GM18498 (cell line): ENCODE results near the gene CCNO.

Experiments used
- ATAC-seq: cut with Tn5 transposase; IDR thresholded peaks from one replicate; pipeline ENCODE4 v1.9.1; 2021; ENCODE audit warnings: mild to moderate bottlenecking, moderate library complexity; ENCODE audit not compliant: unreplicated experiment

The CCNO gene, protein sequence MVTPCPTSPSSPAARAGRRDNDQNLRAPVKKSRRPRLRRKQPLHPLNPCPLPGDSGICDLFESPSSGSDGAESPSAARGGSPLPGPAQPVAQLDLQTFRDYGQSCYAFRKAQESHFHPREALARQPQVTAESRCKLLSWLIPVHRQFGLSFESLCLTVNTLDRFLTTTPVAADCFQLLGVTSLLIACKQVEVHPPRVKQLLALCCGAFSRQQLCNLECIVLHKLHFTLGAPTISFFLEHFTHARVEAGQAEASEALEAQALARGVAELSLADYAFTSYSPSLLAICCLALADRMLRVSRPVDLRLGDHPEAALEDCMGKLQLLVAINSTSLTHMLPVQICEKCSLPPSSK

DNA sequence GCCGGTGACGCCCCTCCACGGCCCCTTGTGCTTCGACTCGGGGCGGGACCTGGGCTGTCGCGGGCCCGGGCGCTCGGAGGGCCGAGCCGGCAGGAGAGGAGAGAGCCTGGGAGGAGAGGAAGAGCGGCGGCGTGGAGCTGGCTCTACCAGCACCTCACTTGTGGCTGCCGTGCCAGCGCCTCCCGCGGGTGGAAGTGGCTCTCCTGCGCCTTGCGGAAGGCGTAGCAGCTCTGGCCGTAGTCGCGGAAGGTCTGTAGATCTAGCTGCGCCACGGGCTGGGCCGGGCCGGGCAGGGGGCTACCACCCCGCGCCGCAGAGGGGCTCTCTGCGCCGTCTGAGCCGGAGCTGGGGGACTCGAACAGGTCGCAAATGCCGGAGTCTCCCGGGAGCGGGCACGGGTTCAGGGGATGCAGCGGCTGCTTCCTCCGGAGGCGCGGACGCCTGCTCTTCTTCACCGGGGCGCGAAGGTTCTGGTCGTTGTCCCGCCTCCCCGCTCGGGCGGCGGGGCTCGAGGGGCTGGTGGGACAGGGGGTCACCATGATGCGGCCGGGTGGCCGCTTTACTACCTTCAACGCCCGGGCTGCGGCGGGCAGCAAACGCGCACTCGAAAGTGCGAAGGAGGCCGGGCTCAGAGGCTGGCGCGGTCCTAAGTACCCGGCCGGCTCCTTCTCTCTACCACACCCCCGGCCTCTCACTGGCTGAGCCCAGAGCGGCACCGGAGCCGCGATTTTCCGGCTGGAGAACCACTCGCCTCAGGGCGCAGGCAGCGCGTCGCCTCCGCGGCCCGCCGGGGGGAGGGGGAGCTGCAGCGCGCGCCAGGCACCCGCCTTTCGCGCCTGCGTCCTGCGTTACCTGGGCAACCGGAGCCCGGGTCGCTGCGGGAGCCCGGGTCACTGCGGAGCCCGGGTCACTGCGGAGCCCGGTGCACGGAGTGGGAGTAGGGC is at the start of gene CCNO:
CCNO (minus strand) TSS at position 624 of the 944 bp plus-strand sequence; CDS start at position 539, 85 bp downstream.
- ATAC-seq = peak; percentile 65

DNA sequence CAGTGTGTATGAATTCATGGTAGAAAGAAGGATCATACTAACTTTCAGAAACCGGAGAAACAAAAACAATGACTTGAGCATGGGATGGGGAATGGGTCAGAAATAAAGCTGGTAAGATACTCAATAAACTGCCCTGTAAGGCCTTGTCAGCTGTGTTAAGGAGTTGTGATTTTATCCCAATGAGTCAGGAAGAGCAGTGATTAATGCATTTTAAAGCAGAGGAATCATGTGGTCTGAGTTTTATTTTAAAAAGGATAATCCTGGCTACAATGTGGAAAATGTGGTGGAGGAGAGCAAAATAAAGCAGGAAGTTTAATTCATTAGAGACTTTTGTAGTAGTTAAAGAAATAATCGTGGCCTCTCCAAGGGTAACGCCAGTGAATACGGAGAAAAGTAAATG is 45.4 kb upstream of the CCNO start:
- no peak for ATAC-seq

DNA sequence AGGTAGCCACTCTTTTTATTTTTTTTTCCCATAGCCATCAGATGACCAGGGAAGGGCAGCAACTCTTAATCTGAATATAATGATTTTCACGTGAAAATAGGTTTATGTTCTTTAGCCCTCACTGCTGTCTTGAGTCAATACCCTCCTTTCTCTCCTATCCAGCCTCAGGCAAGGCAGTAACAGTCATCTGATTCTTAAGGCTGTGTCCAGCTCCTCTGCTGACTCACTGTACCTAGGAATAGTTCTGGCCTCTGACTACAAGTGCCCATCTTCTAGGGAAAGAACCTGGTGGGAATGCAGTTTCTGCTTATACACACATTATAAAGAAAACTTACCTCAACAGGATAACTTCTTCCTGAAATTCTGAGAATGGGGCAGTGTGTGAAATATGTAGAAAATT is 43.4 kb upstream of the CCNO start:
- ATAC-seq = no peak

DNA sequence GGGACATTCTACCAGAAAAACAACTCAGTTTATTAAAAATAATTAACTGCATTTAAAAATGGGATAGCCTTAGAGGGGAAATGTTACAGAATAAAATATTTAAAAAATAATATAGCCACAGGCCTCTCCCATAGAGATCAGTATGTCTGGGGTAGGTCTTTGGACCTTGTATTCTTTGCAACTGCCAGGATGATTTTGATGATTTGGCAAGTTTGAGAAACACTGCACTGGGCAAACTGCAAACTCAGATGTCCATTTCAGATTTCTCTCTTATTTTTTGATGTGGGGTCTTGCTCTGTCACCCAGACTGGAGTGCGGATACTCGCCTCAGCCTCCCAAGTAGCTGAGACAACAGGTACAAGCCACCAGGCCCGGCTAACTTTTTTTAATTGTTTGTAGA is 24.9 kb upstream of the CCNO start:
- ATAC-seq = no peak

DNA sequence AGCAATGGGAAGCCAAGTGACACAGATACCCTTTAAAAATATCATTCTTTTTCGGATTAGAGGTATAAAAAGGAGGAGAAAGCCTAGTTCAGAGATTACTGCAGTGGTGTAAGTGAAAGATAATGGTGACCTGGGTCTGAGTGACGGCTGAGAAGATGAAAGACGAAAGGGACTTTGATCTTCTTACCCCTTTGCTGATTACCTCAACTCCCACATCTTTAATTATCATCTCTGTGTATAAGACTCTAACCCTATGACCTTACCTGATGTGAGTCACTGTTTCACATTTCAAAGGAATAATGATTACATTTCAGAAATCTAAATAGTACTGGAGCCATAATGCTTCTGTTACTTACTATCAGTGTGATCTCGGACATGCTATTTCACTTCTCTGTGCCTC is 21.4 kb upstream of the CCNO start:
- no peak for ATAC-seq

DNA sequence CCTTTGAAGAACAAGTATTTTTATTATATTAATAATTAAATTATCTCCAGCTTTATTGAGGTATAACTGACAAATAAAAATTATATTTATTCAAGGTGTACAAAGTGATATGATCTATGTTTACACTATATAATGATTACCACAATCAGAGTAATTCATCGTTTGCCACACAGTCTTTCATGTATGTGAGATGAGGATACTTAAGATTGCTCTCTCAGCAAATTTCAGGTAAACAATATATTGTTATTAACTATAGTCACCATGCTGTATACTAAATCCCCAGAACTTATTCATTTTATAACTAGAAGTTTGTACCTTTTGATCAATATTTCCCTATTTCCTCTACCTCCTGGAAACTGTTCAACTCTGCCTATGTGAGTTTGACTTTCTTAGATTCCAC is 16.7 kb upstream of the CCNO start:
- ATAC-seq = no peak

DNA sequence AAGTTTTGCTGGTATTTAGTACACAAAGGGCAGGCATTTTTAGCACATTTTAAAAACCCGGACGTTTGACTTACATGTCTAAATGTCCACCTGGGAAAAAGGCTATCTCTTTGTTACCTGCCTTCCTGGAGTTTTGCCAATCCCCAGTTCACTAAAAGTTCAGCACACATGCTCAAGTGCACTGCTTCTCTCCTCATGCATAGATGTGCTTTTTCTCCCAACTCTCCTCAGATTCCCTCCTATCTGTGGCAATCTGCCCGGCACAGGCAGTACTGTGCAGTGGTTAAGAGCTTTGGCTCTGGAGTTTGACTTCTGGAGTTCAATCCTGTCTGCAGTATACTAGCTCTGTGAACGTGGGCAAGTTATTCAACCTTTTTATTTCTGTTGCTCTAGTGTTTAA is 8.3 kb upstream of the CCNO start:
- no peak for ATAC-seq

DNA sequence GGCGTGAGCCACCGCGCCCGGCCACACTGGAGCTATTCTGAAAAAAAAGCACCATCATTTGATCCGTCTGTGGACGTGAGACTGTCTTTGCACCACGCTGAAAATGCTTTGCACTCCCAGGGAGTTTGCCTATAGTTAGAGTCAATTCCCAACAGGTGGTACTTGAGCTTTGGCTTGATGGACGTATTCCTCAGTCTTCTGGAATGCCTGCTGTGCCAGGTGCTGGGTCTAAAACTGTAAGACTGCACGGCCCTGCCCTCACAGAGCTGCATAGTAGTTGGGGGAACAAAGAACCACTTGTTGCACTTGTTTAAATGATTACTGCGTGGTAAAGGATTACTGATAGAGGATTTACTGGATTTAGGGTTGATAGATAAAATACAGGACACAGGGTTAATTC is 3.4 kb upstream of the CCNO start:
- ATAC-seq = no peak

DNA sequence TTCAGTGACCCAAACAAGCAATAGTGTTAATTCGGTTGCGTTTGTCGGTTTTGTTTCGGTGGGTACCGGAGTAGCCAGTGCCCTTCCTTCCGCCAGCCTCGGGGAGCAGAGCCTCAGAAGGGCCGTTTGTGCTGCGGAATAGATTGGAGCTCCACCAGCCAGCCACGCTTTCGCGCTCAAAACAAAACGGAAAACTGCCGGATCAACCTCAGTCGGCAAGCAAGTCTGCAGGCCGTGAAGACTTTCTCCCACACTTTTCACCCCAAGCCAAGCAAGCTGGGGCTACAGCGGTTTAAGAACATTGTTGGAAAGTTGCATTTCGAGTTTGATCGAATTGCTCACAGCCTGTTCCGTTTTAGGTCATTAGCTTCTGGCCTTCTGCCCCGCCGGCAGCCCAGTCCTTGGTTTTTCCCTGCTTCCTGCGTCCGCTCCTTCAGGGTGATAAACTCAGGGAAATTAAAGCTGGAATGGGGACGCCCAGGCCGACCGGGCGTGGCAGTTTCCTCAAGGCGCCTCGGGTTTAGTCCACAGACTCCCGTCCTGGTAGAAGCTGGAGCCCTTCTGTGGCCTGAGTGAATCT is 803 bp upstream of the CCNO start:
- ATAC-seq = no peak

DNA sequence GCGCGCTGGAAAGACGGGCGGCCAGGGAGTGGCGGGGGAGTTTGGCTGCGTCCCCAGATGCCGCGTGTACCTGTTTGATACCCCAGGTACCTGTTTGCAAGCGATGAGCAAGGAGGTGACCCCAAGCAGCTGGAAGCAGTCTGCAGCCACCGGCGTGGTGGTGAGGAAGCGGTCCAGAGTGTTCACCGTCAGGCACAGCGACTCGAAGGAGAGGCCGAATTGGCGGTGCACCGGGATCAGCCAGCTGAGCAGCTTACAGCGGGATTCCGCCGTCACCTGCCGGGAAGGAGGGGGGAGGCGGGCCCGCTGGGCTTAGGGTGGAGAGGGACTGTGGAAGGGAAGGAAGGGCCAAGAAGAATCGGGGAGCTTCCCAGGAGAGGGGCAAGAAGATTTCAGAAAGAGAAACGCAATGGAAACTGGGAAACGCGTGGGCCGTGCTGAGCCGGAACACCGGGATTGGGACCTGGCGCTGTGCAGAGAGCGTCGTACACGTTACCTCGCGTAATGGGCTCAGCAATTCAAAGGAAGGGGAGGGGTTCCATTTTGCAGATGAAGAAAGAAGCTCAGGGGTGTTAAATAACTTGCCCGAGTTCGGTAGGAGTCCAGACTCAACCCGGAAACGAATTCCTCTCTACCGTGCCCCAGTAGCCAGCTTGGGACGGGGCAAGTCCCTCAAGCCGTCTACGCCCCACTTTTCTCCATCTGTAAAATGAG is 980 bp downstream of the CCNO start:
- no peak for ATAC-seq

DNA sequence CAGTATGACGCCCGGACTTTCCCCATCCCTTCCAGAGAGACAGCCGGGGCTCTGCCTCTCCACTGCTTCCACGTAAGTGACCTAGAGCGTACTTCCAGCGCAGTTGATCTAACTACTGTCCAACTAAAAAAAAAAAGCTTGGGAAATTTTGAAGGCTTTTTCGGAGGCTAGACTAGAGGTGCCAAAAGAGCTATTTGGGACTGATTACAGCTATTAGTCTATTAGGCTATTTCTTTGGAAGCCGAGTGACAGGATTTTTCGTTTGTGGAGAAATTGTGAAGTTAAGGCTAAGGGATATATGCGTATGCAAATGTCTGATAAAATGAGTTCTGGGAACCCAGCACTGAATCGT is 1.5 kb downstream of the CCNO start:
- ATAC-seq = no peak

DNA sequence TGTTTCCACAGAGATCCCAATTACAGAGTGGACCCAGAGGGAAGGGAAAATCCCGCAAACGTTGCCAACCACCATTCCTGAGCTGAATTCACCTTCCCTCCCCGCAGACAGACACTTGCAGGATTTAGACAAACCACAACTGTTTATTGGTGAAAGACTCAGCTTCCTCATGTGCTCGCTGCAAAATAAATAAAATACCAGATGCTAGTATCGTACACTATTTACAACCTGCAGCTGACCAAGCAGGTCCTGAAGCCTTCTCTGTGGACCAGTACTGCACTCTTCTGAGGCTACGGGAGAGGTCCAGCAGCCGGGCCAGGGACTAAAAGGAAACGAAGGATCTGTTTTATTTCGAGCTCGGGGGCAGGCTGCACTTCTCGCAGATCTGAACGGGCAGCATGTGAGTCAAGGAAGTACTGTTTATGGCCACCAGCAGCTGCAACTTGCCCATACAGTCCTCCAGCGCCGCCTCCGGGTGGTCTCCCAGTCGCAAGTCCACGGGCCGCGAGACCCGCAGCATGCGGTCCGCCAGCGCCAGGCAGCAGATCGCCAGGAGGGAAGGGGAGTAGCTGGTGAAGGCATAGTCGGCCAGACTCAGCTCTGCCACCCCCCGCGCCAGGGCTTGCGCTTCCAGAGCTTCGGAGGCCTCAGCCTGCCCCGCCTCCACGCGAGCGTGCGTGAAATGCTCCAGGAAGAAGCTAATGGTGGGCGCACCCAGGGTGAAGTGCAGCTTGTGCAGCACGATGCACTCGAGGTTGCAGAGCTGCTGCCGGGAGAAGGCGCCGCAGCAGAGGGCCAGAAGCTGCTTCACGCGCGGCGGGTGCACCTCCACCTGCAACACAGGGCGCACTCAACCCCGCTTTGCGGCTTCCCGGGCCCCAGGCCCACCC is 2.1 kb downstream of the CCNO start:
- no peak for ATAC-seq

DNA sequence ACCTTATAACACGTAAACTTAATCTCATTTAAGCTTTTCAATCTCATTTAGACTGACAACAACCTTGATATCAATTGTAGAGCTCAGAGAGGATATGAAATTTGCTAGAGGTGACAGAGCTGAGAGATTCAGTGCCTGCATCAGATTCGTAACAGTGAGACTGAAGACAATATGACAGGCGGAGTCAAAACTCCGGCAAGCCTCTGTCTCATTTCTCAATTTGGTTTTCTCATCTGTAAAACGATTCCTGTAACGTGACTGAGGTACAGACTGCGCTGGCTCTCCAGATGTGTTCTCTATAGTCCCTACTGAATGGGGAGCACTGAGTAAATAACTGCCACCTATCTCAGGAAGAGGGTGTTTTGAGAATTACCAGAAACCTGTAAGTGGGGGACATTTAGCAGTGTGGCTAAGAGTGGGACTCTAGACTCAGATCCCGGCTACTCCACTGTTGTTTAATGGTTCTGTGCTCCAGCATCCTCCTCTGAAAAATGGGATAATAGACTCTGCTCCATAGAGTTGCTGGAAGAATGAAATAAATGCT is 3.2 kb downstream of the CCNO start:
- ATAC-seq = no peak

DNA sequence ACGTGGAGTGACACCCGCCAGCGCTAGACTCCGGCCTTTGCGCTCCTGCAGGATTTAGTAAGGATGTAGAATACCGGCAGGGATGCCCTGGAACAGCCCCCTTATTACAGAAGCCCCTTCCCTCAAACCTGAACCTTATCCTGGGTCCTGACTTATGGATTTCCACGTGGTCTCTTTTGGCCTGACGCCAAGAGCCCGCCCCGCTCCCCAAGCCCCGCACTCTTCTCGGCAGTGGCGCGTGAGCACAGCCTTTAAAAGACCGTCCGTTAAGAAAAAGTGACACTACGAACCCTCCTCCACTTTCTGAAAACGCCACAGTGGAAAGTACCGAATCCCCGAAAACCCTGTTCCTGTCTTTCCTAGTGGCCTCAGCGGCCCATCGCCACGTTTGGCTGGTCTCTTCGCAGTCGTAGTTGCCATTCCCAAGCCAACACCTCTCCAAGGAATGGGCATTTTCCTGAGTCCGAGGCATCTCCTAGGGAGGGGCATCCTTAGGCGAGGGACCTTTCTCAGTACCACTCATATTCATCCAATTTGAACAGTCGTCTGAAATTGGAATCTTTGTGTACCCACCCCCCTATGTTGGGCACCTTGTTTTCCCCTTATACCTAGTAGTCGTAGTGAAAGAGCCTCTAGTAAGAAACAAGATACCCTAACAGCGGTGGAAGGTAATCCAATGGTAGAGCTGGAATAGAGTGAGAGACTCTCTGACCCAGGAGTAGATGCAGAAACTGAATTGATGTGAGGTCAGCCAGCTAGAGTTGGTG is 5.6 kb downstream of the CCNO start:
- no peak for ATAC-seq

DNA sequence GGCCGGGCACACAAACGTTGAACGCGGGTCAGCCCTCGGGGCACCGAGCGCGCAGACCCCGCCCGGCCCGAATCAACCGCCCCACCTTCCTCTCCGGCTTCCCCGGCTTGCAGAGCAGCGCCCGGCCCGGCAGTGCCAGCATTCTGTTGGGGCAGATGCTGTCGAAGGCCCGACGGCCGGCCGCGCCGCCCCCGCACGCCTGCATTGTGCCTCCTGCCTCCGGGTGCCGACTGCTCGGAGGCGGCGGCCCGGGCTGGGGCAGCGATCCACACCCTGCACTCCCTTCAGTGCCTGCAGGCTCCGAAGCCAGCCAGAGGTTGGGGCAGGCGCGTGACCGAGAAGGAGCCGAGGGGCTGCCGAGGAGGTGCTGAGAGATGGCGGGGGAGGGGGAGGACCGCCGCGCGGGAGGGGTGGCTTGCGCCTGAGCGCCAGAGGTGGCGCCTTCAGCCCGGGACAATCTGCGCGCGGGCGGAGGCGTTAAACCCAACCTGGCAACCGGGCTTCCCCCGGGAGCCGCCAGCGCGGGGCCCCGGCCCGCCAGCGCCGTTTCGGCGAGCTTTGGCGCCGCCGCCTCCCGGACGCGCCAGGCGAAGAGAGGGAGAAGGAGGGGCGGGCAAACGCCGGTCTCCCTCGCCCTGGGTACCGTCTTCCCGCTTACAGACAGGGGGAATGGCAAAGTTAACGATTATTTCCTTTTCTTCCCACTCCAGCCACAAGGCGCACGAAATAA is 6.3 kb downstream of the CCNO start, which contains the start of gene MCIDAS:
MCIDAS (minus strand) TSS at position 382 of the 730 bp plus-strand sequence; CDS start at position 205, 177 bp downstream.
- ATAC-seq = peak; percentile 35

DNA sequence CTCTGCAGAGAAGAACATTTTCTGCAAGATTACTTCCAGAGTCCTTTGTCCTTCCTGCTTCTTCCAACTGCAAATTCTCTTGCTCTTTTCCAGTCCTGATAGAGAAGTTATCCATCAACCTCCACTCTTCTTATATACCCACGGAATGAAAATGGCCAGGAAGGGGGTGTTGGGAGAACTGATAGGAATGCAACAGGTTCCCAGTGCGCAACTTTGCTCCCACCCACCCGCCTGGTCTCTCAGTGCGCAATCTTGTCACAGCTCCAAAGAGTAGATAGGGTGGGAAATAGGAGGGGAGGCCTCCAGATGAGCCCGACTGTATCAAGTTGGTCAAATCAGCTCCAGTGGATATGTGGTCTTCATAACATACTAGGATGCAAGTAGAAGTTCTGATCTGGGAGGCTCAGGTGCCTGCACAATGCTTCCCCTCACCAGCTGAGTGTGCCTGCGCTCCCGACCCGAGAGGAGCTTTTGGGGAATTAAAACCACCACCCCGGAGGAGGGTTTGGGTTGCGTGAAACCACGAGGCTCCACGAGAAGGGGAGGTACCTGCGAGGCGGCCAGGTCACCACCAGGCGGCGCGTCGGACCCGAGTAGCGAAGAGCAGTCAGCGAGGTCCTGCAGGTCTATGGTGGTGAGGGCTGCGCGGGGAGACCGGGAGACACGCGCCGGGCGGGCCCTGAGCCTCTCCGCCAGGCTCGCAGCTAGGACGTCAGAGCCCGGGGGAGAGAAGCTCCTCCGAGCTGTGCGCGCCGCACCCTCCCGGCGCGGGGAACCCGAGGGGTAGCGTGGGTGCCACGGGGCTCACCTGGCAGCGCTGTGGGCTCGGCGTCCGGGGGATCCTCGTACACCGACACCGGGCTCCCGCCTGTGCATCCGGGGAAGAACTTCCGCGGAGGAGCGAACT is 7.1 kb downstream of the CCNO start:
- ATAC-seq = peak; percentile 55

DNA sequence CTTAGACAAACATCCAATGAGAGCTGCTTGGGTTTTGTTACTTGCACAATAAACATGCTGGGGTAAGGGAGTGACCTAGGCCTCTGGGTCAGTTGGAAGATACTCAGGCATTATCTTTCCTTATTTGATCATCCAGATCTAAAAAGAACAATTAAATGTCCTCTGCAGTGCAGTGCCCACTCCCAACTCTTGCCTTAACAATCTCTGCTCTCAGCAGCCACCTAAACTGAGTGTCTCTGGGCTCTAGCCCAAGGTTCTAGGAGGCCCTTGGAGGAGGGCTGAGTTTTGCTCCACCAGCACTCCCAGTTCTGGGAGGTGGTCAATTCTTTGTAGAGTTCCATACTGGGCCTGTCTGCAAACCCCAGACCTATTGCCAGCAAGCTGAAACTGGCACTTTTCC is 8.1 kb downstream of the CCNO start:
- no peak for ATAC-seq
